GM19463 (cell line): ENCODE results near the gene WARS2.
"Not testable (repeated sequence)": the region's sequence is repeated elsewhere in the genome, so short reads cannot be mapped to it uniquely, and the experiment has no call there.

Source experiments
- ATAC-seq: cut with Tn5 transposase; IDR thresholded peaks from one replicate; pipeline ENCODE4 v1.9.1; 2021; ENCODE audit warnings: mild to moderate bottlenecking, moderate library complexity; ENCODE audit not compliant: unreplicated experiment

Gene WARS2

GRCh38 chr1:119141020-119141424 lies 569 bp upstream of the WARS2 start:
- ATAC-seq, result no peak

- peak; percentile 23 for ATAC-seq
Measured at GRCh38 chr1:119139857-119140176, 636 bp downstream of the WARS2 start.

- ATAC-seq, result peak; percentile 27
Measured at GRCh38 chr1:119139403-119139802, 1.1 kb downstream of the WARS2 start.

- no peak for ATAC-seq
Measured at GRCh38 chr1:119136401-119136800, 4.1 kb downstream of the WARS2 start.

GRCh38 chr1:119133987-119134386 lies 6.5 kb downstream of the WARS2 start:
- no peak for ATAC-seq

GRCh38 chr1:119132179-119132578 lies 8.3 kb downstream of the WARS2 start:
- no peak for ATAC-seq

- no peak for ATAC-seq
Measured at GRCh38 chr1:119125874-119126273, 14.6 kb downstream of the WARS2 start.

- ATAC-seq, result no peak
Measured at GRCh38 chr1:119124764-119125163, 15.7 kb downstream of the WARS2 start.

GRCh38 chr1:119121872-119122271 lies 18.6 kb downstream of the WARS2 start:
- ATAC-seq, result not testable (repeated sequence)

- no peak for ATAC-seq
Measured at GRCh38 chr1:119116725-119117124, 23.7 kb downstream of the WARS2 start.

GRCh38 chr1:119115736-119116135 lies 24.7 kb downstream of the WARS2 start:
- no peak for ATAC-seq

GRCh38 chr1:119115311-119115710 lies 25.1 kb downstream of the WARS2 start:
- ATAC-seq, result no peak

GRCh38 chr1:119114786-119115185 lies 25.7 kb downstream of the WARS2 start:
- ATAC-seq, result no peak

- no peak for ATAC-seq
Measured at GRCh38 chr1:119112791-119113190, 27.7 kb downstream of the WARS2 start.

- no peak for ATAC-seq
Measured at GRCh38 chr1:119112244-119112643, 28.2 kb downstream of the WARS2 start.

GRCh38 chr1:119108988-119109387 lies 31.5 kb downstream of the WARS2 start:
- no peak for ATAC-seq

GRCh38 chr1:119103764-119104163 lies 36.7 kb downstream of the WARS2 start:
- no peak for ATAC-seq

GRCh38 chr1:119102051-119102450 lies 38.4 kb downstream of the WARS2 start:
- ATAC-seq, result no peak

- ATAC-seq, result no peak
Measured at GRCh38 chr1:119101563-119101962, 38.9 kb downstream of the WARS2 start.

- ATAC-seq, result no peak
Measured at GRCh38 chr1:119099775-119100174, 40.7 kb downstream of the WARS2 start.

GRCh38 chr1:119097380-119097779 lies 43.1 kb downstream of the WARS2 start:
- ATAC-seq, result no peak

GRCh38 chr1:119093721-119094120 lies 46.7 kb downstream of the WARS2 start:
- ATAC-seq, result no peak

- ATAC-seq, result no peak
Measured at GRCh38 chr1:119091618-119092017, 48.8 kb downstream of the WARS2 start.

GRCh38 chr1:119090250-119090649 lies 50.2 kb downstream of the WARS2 start:
- ATAC-seq, result no peak
